ENCODE data around the gene PHACTR1.
"Not testable (repeated sequence)": the region's sequence is repeated elsewhere in the genome, so short reads cannot be mapped to it uniquely, and the experiment has no call there.

Gene PHACTR1

GRCh38 chr6:13300643-13301590 is 584.4 kb downstream of the PHACTR1 start:
- no peak for DNase-seq (ENCODE audit: low read depth in 3 of 3, low spot score in 1 of 3)

- no peak for DNase-seq (ENCODE audit: low read depth in 3 of 3, low spot score in 1 of 3)
Observed at GRCh38 chr6:13302291-13302690, 585.7 kb downstream of the PHACTR1 start.

DNA sequence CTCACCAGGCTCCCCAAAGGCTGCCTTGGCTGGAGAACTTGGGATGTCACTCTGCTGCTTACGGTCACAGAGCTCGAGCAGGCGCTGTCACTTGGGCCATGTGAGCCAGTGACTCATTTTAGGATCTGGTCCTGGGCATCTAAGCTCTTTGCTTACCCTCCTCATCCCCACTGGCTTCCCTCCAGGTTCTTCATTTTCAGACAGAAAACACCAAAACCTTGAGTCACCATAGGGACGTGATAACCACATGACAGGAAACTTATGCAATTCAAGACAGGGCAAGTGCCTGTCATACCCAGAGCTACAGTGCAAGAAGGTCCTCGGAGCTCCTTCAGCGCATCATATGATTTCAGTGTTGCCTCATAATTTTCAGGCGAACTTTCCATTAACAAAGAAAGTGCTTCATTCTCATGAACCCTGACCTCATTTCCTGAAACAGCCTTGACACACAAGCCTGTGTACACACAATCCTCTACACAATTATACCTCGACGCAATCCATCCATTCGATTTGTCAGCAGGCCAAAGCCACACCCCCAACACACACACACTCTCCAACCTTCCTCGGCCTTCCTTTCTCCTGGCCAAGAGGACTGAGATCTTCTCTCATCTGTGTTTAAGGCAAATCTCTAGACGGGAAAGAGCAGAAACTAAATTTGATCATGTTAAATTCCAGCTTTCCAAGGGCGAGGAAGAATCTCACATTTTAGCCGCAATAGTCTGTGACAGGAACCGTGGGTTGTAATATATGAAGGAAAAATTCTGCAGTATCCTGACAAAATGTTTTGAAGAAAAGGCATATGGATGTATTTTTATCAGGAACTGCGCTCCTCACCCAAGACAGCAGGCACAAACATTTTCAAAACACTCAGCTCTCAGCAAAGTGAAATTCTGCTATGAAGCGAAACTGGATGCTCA is 586.4 kb downstream of the PHACTR1 start:
- no peak for DNase-seq (ENCODE audit: low read depth in 3 of 3, low spot score in 1 of 3)

- no peak for DNase-seq (ENCODE audit: low read depth in 3 of 3, low spot score in 1 of 3)
Observed at GRCh38 chr6:13303668-13304017, 587.1 kb downstream of the PHACTR1 start.

GRCh38 chr6:13304101-13304500 is 587.5 kb downstream of the PHACTR1 start:
- DNase-seq (ENCODE audit: low read depth in 3 of 3, low spot score in 1 of 3) = no peak

DNA sequence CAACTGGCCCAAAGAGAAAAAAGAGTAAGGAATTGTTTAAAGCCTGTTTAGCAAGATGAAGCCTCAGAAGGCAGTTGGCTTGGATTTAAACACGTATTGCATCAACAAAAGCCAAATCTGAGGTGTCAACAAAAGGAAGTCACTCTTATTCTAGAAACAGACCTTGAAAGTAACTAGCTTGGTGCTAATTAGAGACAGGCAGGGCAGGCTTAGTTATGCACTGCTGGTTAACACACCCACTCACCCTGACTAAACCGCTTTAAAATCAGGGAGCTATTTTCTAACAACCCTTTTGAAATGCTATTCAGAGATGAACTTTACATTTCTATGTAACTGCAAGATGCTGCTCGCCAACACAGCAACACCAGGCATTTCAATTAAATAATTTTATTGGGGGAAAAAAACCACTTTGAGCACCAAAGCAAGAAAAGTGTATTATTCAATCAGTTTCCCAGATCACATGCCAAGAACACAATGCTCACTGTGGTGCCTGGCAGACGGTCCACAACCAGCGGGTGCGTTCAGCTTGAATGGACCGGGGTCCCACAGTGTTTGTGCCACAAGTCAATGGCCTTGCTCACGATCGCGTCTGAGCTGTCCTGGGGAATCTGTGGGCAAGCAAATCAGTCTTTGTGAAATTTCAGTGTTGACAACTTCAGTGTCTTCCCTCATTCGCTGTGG is 588.2 kb downstream of the PHACTR1 start:
- DNase-seq (ENCODE audit: low read depth in 3 of 3, low spot score in 1 of 3) = no peak

- DNase-seq (ENCODE audit: low read depth in 3 of 3, low spot score in 1 of 3) = no peak
Observed at GRCh38 chr6:13305288-13305687, 588.7 kb downstream of the PHACTR1 start.

GRCh38 chr6:13305791-13306190 is 589.2 kb downstream of the PHACTR1 start:
- DNase-seq (ENCODE audit: low read depth in 3 of 3, low spot score in 1 of 3) = no peak

GRCh38 chr6:13307508-13307995 is 591.0 kb downstream of the PHACTR1 start:
- no peak for DNase-seq (ENCODE audit: low read depth in 3 of 3, low spot score in 1 of 3)

- no peak for DNase-seq (ENCODE audit: low read depth in 3 of 3, low spot score in 1 of 3)
Observed at GRCh38 chr6:13308332-13308731, 591.8 kb downstream of the PHACTR1 start.

GRCh38 chr6:13311155-13311554 is 594.6 kb downstream of the PHACTR1 start:
- DNase-seq (ENCODE audit: low read depth in 3 of 3, low spot score in 1 of 3) = no peak

GRCh38 chr6:13314806-13315205 is 598.2 kb downstream of the PHACTR1 start:
- no peak for DNase-seq (ENCODE audit: low read depth in 3 of 3, low spot score in 1 of 3)

DNA sequence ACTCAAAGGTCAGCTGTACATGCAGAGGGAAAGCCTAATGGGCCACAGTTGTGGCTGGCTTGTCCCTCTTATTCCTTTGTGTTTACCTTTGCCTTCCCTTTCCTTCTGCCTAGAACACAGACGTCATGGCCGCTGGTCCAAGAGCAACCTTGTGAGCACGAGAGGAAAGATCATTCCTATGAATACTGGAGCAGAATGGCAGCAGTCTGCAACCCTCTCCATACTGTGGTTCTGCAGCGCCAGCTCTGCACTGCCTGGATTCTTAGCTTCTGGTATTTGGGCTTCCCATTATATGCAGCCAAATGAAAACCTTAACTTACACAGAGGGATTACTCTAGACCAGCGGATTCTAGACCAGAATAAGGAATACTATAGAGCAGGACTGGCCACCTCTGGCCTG is 599.3 kb downstream of the PHACTR1 start:
- no peak for DNase-seq (ENCODE audit: low read depth in 3 of 3, low spot score in 1 of 3)

- no peak for DNase-seq (ENCODE audit: low read depth in 3 of 3, low spot score in 1 of 3)
Observed at GRCh38 chr6:13318821-13319220, 602.3 kb downstream of the PHACTR1 start.

DNA sequence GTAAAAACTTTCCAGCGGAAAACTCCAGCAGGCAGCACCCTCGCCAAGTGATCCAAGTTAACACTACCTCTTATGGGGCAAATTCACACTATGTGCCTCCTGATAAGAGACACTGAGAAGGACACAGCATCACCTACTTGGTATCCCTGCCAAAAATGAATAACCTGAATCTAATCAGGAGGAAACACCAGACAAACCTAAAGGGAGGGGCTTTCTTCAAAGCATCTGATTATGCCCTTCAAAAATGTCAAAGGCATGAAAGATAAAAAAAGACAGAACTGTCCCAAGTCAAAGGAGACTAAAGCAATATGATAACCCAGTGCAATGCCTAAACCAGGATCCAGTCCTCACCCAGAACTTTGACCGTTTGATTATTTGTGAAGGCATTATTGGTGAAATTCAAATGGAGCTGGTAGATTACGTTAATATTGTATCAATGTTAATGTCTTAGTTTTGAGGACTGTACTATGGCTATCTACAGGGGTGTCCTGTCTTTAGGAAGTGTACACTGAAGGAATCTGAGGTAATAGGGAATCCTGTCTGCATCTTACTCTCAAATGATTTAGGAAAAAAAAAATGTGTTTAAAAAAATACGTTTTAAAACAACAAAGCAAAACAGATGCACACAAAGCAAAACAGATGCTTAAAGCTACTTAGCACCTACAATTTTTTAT is 603.5 kb downstream of the PHACTR1 start:
- no peak for DNase-seq (ENCODE audit: low read depth in 3 of 3, low spot score in 1 of 3)

DNA sequence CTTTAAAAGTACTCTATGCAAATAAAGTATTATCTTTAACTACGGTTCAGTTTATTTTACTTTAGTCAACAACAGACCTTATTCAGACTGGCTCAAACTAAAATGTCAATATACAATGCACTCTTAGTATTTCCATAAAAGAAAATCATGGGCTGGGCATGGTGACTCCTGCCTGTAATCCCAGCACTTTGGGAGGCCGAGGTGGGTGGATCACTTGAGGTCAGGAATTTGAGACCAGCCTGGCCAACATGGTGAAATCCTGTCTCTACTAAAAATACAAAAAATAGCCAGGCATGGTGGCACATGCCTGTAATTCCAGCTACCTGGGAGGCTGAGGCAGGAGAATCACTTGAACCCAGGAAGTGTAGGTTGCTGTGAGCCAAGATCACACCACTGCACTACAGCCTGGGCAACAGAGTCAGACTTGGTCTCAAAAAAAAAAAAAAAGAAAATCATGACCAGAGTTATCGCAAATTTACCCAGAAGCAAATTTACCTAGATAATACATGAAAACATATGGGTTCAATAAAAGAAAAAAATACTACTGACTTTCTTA is 609.5 kb downstream of the PHACTR1 start:
- DNase-seq (ENCODE audit: low read depth in 3 of 3, low spot score in 1 of 3) = not testable (repeated sequence)

GRCh38 chr6:13327691-13328075 is 611.1 kb downstream of the PHACTR1 start:
- DNase-seq (ENCODE audit: low read depth in 3 of 3, low spot score in 1 of 3) = no peak

DNA sequence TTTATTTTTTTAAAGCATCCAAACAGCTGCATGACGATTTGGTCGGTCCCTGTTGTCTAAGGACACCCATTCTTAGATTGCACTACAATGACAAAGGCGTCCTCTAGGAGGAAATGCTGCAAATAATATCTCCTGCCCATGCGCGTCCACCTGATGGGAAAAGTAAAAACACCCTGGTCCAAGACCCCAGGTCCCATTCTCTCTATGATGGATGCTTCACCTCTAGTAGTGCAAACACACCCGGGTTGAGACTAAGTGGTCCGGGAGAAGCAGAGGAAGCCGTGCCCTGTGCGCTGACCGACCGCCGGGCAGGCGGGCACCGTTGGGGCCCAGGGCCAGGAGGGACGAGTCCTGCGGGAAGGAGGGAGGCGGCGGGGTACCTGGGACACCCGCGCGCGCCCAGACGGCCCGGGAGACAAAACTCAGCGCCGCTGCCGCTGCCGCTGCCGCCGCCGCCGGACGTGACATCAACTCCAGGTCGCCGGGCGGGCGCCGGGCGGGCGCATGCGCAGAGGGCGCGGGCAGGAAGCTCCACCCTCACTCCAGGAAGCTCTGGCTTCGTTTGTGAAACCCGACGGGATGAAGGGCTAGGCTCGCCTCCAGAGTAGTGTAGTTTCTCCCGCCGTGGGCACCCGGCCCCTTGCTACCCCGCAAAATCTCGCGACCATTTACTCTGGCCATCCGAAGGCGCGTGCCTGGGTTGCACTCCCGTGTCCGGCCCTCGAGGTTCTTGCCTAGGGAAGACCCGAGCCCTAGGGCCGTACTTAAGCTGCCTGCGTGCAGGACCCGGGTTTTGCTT is 611.7 kb downstream of the PHACTR1 start, which contains the start of gene TBC1D7:
TBC1D7 (minus strand) TSS at position 462 of the 799 bp plus-strand sequence. CDS start 1,639 bp downstream, outside the sequence.
- peak; percentile 86 to 90 (median 90) for DNase-seq (ENCODE audit: low read depth in 3 of 3, low spot score in 1 of 3)

GRCh38 chr6:13328875-13329183 is 612.3 kb downstream of the PHACTR1 start:
- DNase-seq (ENCODE audit: low read depth in 3 of 3, low spot score in 1 of 3) = no peak

Data from stimulated activated CD4-positive, alpha-beta T cell treated with anti-CD3 and anti-CD28 coated beads, TNF-alpha, amount 100 ng/mL, for 1 hour (primary cell).